H1 (cell line): ENCODE measurements around the gene GPX7. TPM values are rescaled to one million over a fixed set of nuclear protein-coding genes. Genes with fewer than 3 reads are reported as not detected.

ENCODE experiments used
- CTCF ChIA-PET: fragments of 300-600 bp; sonication (Branson Sonifier 250); formaldehyde crosslinking; loops from one replicate; lab custom pipeline; 2021; ENCODE audit not compliant: partially characterized antibody; lab: Charles Lee
- POLR2A ChIA-PET: fragments of 300-600 bp; sonication (Branson Sonifier 250); formaldehyde crosslinking; loops from one replicate; lab custom pipeline; 2021; ENCODE audit warnings: inconsistent platforms; ENCODE audit not compliant: partially characterized antibody; lab: Charles Lee
- DNase-seq, 2 experiments: peaks; one replicate each; pipeline versions ENCODE4 v3.0.0 to v3.0.0-alpha.2; 2010 to 2022; ENCODE audit warnings: low spot score in 2 of 2, low read depth in 1 of 2, mixed read lengths in 1 of 2
- FAIRE-seq: peaks from 2 replicates; lab custom pipeline; 2011; peaks lifted over from hg19 to GRCh38; lab: Jason Lieb, UNC
- H2AFZ ChIP-seq: 2 replicates; pipeline ENCODE4 v1.8.1; 2012; ENCODE audit warnings: low read length, inconsistent platforms
- H2AK5ac ChIP-seq: 2 replicates; pipeline ENCODE4 v1.6.1; 2013; ENCODE audit warnings: low read depth, low read length
- H2BK120ac ChIP-seq: replicated peaks from 2 replicates; pipeline ENCODE3; 2013; ENCODE audit warnings: low read depth, low read length, inconsistent platforms
- H2BK12ac ChIP-seq: 2 replicates; pipeline ENCODE4 v1.6.1; 2013; ENCODE audit warnings: low read depth, low read length
- H2BK15ac ChIP-seq: 2 replicates; pipeline ENCODE4 v1.6.1; 2013; ENCODE audit warnings: low read length
- H2BK20ac ChIP-seq: 2 replicates; pipeline ENCODE4 v1.6.1; 2013; ENCODE audit warnings: low read length
- H2BK5ac ChIP-seq: 2 replicates; pipeline ENCODE4 v1.6.1; 2013; ENCODE audit warnings: low read depth, low read length
- H3K14ac ChIP-seq: 2 replicates; pipeline ENCODE4 v1.6.1; 2013; ENCODE audit warnings: inconsistent platforms; ENCODE audit not compliant: insufficient read length
- H3K18ac ChIP-seq: 2 replicates; pipeline ENCODE4 v1.6.1; 2013; ENCODE audit warnings: low read length; ENCODE audit errors: extremely low read depth
- H3K23ac ChIP-seq: 2 replicates; pipeline ENCODE4 v1.6.1; 2013; ENCODE audit warnings: inconsistent platforms; ENCODE audit not compliant: insufficient read length
- H3K23me2 ChIP-seq: 2 replicates; pipeline ENCODE4 v1.6.1; 2013; ENCODE audit warnings: low read depth, low read length
- H3K27ac ChIP-seq: 2 replicates; pipeline ENCODE4 v1.6.1; 2011; ENCODE audit warnings: low read depth, low read length, inconsistent platforms
- H3K27me3 ChIP-seq, 4 experiments: replicated peaks in 1 of 4; 1 replicate in 1 of 4; 2 replicates in 3 of 4; pipeline versions ENCODE4 v1.6.1 to v1.8.1; 2011 to 2013; ENCODE audit warnings: low read length in 3 of 4, mild to moderate bottlenecking in 3 of 4, inconsistent platforms in 2 of 4, mixed read lengths in 2 of 4, moderate library complexity in 1 of 4; ENCODE audit not compliant: control insufficient read depth in 3 of 4, insufficient read depth in 3 of 4; ENCODE audit errors: extremely low read depth in 1 of 4
- H3K36me3 ChIP-seq, 4 experiments: 2 replicates each; pipeline versions ENCODE4 v1.6.1 to v1.8.1; 2011 to 2013; ENCODE audit warnings: mild to moderate bottlenecking in 4 of 4, low read length in 3 of 4, moderate library complexity in 2 of 4, control low read depth in 1 of 4, inconsistent platforms in 1 of 4; ENCODE audit not compliant: insufficient read depth in 4 of 4, control insufficient read depth in 2 of 4
- H3K4ac ChIP-seq: replicated peaks from 2 replicates; pipeline ENCODE3; 2013; ENCODE audit warnings: low read length, low read depth, mixed read lengths, inconsistent platforms; ENCODE audit not compliant: insufficient read length
- H3K4me1 ChIP-seq, 4 experiments: replicated peaks in 1 of 4; 1 replicate in 1 of 4; 2 replicates in 3 of 4; pipeline versions ENCODE4 v1.6.1 to v1.8.1; 2011 to 2013; ENCODE audit warnings: low read length in 3 of 4, inconsistent platforms in 2 of 4, mixed read lengths in 1 of 4; ENCODE audit not compliant: insufficient read depth in 4 of 4, control insufficient read depth in 3 of 4
- H3K4me2 ChIP-seq, 2 experiments: 2 replicates each; pipeline versions ENCODE4 v1.6.1 to v1.8.1; 2011 to 2013; ENCODE audit warnings: low read depth in 2 of 2, low read length in 2 of 2, control low read depth in 1 of 2, inconsistent platforms in 1 of 2, mild to moderate bottlenecking in 1 of 2; ENCODE audit not compliant: insufficient read depth in 1 of 2
- H3K4me3 ChIP-seq, 4 experiments: fragments of 200-600, 300-600 bp in 1 of 4; sonication (generic), shearing (Covaris generic), sonication (Bioruptor Twin) in 1 of 4; 2 replicates each; pipeline versions ENCODE4 v1.5.1 to v1.8.1; 2011 to 2016; ENCODE audit warnings: low read length in 4 of 4, low read depth in 3 of 4, control low read depth in 2 of 4, inconsistent platforms in 2 of 4, mild to moderate bottlenecking in 2 of 4, mixed read lengths in 1 of 4, moderate library complexity in 1 of 4; ENCODE audit not compliant: insufficient read depth in 2 of 4; ENCODE audit errors: extremely low read depth in 1 of 4
- H3K56ac ChIP-seq: replicated peaks from 2 replicates; pipeline ENCODE3; 2013; ENCODE audit warnings: low read depth, mild to moderate bottlenecking, mixed read lengths, low read length, inconsistent platforms; ENCODE audit not compliant: insufficient read length
- H3K79me1 ChIP-seq: 2 replicates; pipeline ENCODE4 v1.6.1; 2013; ENCODE audit warnings: low read depth, low read length, control low read depth
- H3K79me2 ChIP-seq, 2 experiments: 2 replicates each; pipeline versions ENCODE4 v1.6.1 to v1.8.1; 2012 to 2013; ENCODE audit warnings: low read length in 2 of 2, mild to moderate bottlenecking in 2 of 2, inconsistent platforms in 1 of 2; ENCODE audit not compliant: insufficient read depth in 2 of 2, control insufficient read depth in 1 of 2
- H3K9ac ChIP-seq, 4 experiments: replicated peaks in 1 of 4; 1 replicate in 1 of 4; 2 replicates in 3 of 4; pipeline versions ENCODE4 v1.6.1 to v1.8.1; 2011 to 2013; ENCODE audit warnings: low read depth in 3 of 4, low read length in 3 of 4, control low read depth in 2 of 4, mild to moderate bottlenecking in 2 of 4, moderate library complexity in 2 of 4, inconsistent platforms in 1 of 4; ENCODE audit errors: extremely low read depth in 1 of 4
- H3K9me3 ChIP-seq, 2 experiments: 2 replicates each; pipeline versions ENCODE4 v1.6.1 to v1.8.1; 2012 to 2013; ENCODE audit warnings: mild to moderate bottlenecking in 2 of 2, moderate library complexity in 2 of 2, control low read depth in 1 of 2, inconsistent platforms in 1 of 2, low read depth in 1 of 2, low read length in 1 of 2, mixed read lengths in 1 of 2; ENCODE audit not compliant: insufficient read depth in 2 of 2
- H4K20me1 ChIP-seq, 2 experiments: replicated peaks in 1 of 2; 2 replicates each; pipeline versions ENCODE3 to v1.8.1; 2011 to 2013; ENCODE audit warnings: inconsistent platforms in 2 of 2, low read length in 2 of 2, mild to moderate bottlenecking in 1 of 2; ENCODE audit not compliant: insufficient read depth in 2 of 2, control insufficient read depth in 1 of 2
- H4K5ac ChIP-seq: 2 replicates; pipeline ENCODE4 v1.6.1; 2013; ENCODE audit warnings: low read length, low read depth, mixed read lengths, inconsistent platforms; ENCODE audit not compliant: insufficient read length
- H4K8ac ChIP-seq: 2 replicates; pipeline ENCODE4 v1.8.0; 2013; ENCODE audit warnings: mild to moderate bottlenecking, moderate library complexity, low read length, inconsistent platforms; ENCODE audit not compliant: insufficient read depth; ENCODE audit errors: extremely low read depth
- H4K91ac ChIP-seq: replicated peaks from 2 replicates; pipeline ENCODE3; 2013; ENCODE audit warnings: low read length, mixed read lengths, inconsistent platforms; ENCODE audit not compliant: insufficient read length
- HDAC2 ChIP-seq, 2 experiments: fragments of 300-600 bp in 1 of 2; sonication (generic) in 1 of 2; IDR thresholded peaks; 2 replicates each; pipeline ENCODE4 v1.6.1; 2011 to 2012; ENCODE audit warnings: low read depth in 2 of 2, low read length in 2 of 2, mild to moderate bottlenecking in 2 of 2, moderate library complexity in 2 of 2, borderline replicate concordance in 1 of 2, inconsistent platforms in 1 of 2
- JUN ChIP-seq: IDR thresholded peaks from 2 replicates; pipeline ENCODE4 v1.6.1; 2011; ENCODE audit warnings: low read depth, mild to moderate bottlenecking, improper control_type of control experiment, low read length
- SIN3A ChIP-seq, 2 experiments: IDR thresholded peaks in 1 of 2; conservative IDR thresholded peaks in 1 of 2; 2 replicates each; pipeline ENCODE4 v1.6.1; 2011 to 2012; ENCODE audit warnings: low read length in 2 of 2, improper control_type of control experiment in 1 of 2, low read depth in 1 of 2, mild to moderate bottlenecking in 1 of 2
- SIRT6 ChIP-seq: IDR thresholded peaks from one replicate; pipeline ENCODE4 v1.7.1; 2012; ENCODE audit warnings: low read length, inconsistent platforms
- TCF12 ChIP-seq: IDR thresholded peaks from 2 replicates; pipeline ENCODE4 v1.6.1; 2011; ENCODE audit warnings: low read depth, mild to moderate bottlenecking, low read length
- TEAD4 ChIP-seq: IDR thresholded peaks from 2 replicates; pipeline ENCODE4 v1.6.1; 2012; ENCODE audit warnings: low read depth, low read length, inconsistent platforms, mixed read lengths
- WGBS, 2 experiments: shearing (Covaris generic) in 1 of 2; methylation state at CpG; one replicate each; pipeline versions ENCODE4 v1.1.6 to v1.1.7; 2013 to 2015; ENCODE audit warnings: low lambda C conversion rate in 2 of 2, mixed read lengths in 2 of 2, inconsistent platforms in 1 of 2, low coverage in 1 of 2, missing lambda C conversion rate in 1 of 2; ENCODE audit not compliant: insufficient replicate concordance in 2 of 2, insufficient coverage in 1 of 2, insufficient read length in 1 of 2; ENCODE audit errors: extremely low coverage in 1 of 2, missing lambda C conversion rate in 1 of 2; 5-methylcytosine and 5-hydroxymethylcytosine counted together
- polyA plus RNA-seq, 7 experiments: library from polyadenylated mRNA; depleted of rRNA in 3 of 7; stranded (reverse) in 5 of 7; unstranded in 2 of 7; fragments of >200 nt in 5 of 7; fragments of 200-250 nt in 2 of 7; gene quantifications; 1 replicate in 5 of 7; 2 replicates in 1 of 7; 4 replicates in 1 of 7; pipeline versions ENCODE4 v1.2.1 to v1.2.3, GENCODE V29; 2011 to 2013; ENCODE audit warnings: missing spikeins in 2 of 7, mixed read lengths in 2 of 7
- total RNA-seq: library from RNA; stranded (reverse); fragmentation: NEBNext Ultra II Directional; extraction: Animal tissue kit (Norgen Biotek cat#: 25700); gene quantifications from 2 replicates; pipeline ENCODE4 v1.2.1, GENCODE V29; 2021

Gene GPX7
- total and polyA plus RNA-seq, 2 of the 8 experiments (the other 6 are each of a cell fraction or from before 2014, with no cell fraction given), result 13.0 to 37.5 TPM

- Histone ChIP-seq H3K4me1 (0 out of 7 replicates have a peak, but pooled peaks cover 0 to under 1% (median 0%) of the 10 kb centered on the region in 4 experiments), H2AFZ (no peak overlapping the region), H3K9me3 (no peaks in the 10 kb centered on the region), H3K4me3 (no peak overlapping the region), H3K18ac (no peak overlapping the region), H4K91ac (no peak overlapping the region), H3K23ac (no peak overlapping the region), H2BK15ac (no peak overlapping the region), H3K56ac (no peak overlapping the region), H4K8ac (no peak overlapping the region), H3K9ac (no peak overlapping the region), H3K4me2 (no peak overlapping the region), H3K79me1 (no peaks in the 10 kb centered on the region), H3K79me2 (no peaks in the 10 kb centered on the region), H2BK5ac (no peak overlapping the region), H3K27me3 (no peaks in the 10 kb centered on the region), H3K27ac (no peak overlapping the region), H3K23me2 (no peaks in the 10 kb centered on the region; the same call in 1 of the 2 replicates), H2BK120ac (no peak overlapping the region), H4K20me1 (no peaks in the 10 kb centered on the region), H2BK12ac (no peak overlapping the region), H3K4ac (no peak overlapping the region), H2AK5ac (no peak overlapping the region), H3K36me3 (no peaks in the 10 kb centered on the region), H4K5ac (no peak overlapping the region), H3K14ac (no peak overlapping the region), H2BK20ac (no peak overlapping the region)
- ChIA-PET POLR2A (no interaction called here), CTCF (no interaction called here)
- 91% methylated on average over 3 of the region's 3 CpGs; no CpG with 5 or more reads in 1 of the 2 experiments for WGBS, 2 experiments
- FAIRE-seq (no peak), DNase-seq (no peak)
- TF ChIP-seq SIRT6, result no peak
- TF ChIP-seq SIN3A (conservative IDR thresholded peaks at IDR 0.05 in 1 of 2, IDR thresholded peaks at IDR 0.05 in 1 of 2; ENCODE audit: low read depth in 1 of 2, low read length in 2 of 2), result no peak
- no peak for TF ChIP-seq JUN
- no peak for TF ChIP-seq TCF12
- TF ChIP-seq TEAD4, result no peak
- TF ChIP-seq HDAC2 (IDR thresholded peaks at IDR 0.05; ENCODE audit: borderline replicate concordance in 1 of 2, low read depth in 2 of 2, low read length in 2 of 2), result no peak
These were observed 39.4 kb upstream of the GPX7 start for GRCh38 chr1:52562766-52563165.
